GM21576 (cell line): ENCODE data around the gene LRRC37A3.
"Not testable (repeated sequence)": the region's sequence is repeated elsewhere in the genome, so short reads cannot be mapped to it uniquely, and the experiment has no call there.

Experiments
- ATAC-seq: cut with Tn5 transposase; IDR thresholded peaks from one replicate; pipeline ENCODE4 v1.9.1; 2021; ENCODE audit warnings: mild to moderate bottlenecking, moderate library complexity; ENCODE audit not compliant: unreplicated experiment

Gene LRRC37A3

GRCh38 chr17:64919289-64920025 lies at the start of gene LRRC37A3:
TSS of gene LRRC37A3 (minus strand) at chr17:64919478. CDS start at chr17:64897257, 22,221 bp downstream.
- ATAC-seq, result peak; percentile 88

DNA sequence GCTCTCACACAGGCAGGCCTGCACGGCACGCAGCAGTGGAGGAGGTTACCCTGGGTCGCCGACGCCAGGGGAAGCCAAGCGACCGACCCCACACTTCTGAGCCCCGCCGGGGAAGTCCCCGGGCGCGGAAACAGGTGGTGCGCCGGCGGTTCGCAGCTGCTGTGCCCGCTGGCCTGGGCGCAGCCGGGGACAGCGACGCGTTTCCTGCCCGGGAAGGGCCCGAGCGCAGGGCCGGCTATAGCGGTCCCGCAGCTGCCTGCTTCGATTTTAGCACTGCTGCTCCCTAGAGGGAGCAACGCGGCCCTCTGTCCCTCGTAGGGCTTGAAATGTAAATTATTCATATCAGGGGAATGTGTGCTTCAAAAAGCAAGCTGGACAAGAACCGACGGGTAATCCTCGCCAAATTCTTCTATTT lies 46.6 kb upstream of the LRRC37A3 start:
- peak; percentile 88 for ATAC-seq

- ATAC-seq, result not testable (repeated sequence)
Measured at GRCh38 chr17:64965256-64965872, 46.1 kb upstream of the LRRC37A3 start.

- no peak for ATAC-seq
Measured at GRCh38 chr17:64964796-64965195, 45.5 kb upstream of the LRRC37A3 start.

GRCh38 chr17:64963814-64964213 lies 44.5 kb upstream of the LRRC37A3 start:
- not testable (repeated sequence) for ATAC-seq

- ATAC-seq, result peak; percentile 34
Measured at GRCh38 chr17:64961563-64962378, 42.5 kb upstream of the LRRC37A3 start.

GRCh38 chr17:64951877-64952276 lies 32.6 kb upstream of the LRRC37A3 start:
- ATAC-seq, result no peak

DNA sequence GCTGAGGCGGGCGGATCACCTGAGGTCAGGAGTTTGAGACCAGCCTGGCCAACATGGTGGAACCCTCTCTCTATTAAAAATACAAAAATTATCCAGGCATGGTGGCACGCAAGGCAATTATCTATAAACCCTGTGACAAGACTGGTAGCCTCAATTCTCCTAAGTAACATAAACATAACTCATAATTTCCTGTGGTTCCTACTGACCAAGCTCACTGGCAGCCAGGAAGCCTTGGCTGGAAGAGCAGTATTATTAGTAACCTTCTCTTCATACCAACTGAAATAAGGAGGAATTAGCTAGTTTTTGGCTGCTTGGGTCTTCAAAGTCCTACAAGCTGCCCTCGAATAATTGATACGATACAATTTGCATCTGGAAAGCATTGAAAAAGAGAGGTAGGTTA lies 31.6 kb upstream of the LRRC37A3 start:
- no peak for ATAC-seq

DNA sequence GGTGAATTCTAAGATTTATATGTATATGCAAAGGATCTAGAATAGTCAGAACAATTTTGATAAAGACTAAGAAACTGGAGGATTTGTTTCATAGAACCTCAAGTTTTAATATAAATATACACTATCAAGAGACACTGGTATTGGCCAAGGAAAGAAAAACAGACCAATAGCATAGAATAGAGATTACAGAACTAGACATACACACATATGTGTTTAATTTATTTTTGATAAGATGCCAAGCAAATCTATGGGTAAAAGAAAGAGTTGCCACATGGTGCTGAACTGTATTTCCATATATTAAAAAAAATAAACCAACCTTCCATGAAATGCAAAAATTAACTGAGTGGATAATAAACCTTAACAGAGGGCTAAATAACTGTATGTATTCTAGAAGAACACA lies 27.9 kb upstream of the LRRC37A3 start:
- ATAC-seq, result no peak

DNA sequence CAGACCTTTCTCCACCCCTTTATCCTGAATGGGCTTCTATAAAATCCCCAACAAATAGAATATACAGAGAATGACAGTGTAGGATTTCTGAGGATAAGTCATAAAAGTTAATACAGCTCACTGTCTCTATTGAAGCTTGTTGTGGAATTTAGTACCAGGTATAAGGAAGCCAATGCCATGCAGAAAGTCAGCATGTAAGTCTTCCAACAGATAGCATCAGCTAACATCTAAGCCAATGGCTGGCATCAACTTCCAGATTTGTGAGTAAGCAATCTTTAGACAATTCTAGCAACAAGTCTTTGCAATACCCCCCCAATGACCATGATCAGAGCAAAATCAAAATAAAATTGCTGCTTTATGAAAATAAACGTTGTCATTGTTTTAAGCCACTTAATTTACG lies 22.5 kb upstream of the LRRC37A3 start:
- no peak for ATAC-seq

DNA sequence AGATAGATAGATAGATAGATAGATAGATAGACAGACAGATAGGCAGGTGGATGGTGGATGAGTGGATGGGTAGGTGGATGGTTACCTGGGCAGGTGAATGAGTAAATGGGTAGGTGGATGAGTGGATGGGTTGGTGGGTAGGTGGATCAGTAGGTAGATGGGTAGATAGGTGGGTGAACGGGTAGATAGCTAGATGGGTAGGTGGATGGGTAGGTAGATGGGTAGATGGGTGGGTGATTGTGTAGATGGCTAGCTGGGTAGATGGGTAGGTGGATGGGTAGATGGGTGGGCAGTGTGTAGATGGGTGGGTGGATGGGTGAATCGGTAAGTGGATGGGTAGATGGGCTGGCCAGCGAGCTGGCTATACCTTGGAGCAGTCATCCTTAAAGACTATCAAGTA lies 21.8 kb upstream of the LRRC37A3 start:
- ATAC-seq, result no peak

DNA sequence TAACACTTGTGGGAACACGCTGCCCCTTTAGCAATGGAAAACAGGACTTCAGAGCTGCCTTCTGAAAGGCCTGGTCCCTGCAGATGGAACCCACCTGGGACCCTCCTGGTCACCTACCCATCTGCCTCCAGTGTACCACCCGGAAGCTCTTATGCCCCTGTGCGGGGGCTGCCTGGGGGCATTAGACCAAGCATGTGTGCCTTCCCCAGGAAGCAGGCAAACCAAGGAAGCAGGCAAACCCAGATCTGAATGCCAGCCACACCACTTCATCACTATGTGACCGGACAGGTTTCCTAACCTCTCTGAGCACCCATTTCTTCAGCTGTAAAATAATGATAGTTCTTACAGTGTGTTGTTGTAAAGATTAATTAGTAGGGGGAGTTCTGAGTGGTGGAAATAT lies 20.8 kb upstream of the LRRC37A3 start:
- no peak for ATAC-seq

GRCh38 chr17:64938925-64939474 lies 19.7 kb upstream of the LRRC37A3 start:
- ATAC-seq, result no peak

DNA sequence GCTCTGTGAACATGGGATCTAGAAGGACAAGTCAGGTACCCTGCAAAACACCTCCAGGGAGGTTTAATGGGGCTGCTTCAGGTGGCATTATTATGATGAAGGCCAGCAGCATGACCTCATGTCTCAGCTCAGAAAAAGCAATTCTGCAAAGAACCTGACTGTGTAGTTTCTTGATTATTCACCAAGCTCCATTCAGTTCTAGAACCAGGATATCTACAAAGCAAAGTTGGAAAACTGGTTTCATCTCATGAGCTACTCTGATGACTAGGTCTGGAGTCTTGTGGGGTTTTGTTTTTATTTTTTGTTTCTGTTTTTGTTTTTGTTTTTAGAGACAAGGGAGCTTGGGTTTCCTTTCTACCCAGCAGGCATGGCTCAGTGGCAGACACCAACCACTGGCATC lies 19.0 kb upstream of the LRRC37A3 start:
- no peak for ATAC-seq

- ATAC-seq, result no peak
Measured at GRCh38 chr17:64936117-64936516, 16.8 kb upstream of the LRRC37A3 start.

- ATAC-seq, result not testable (repeated sequence)
Measured at GRCh38 chr17:64934284-64934778, 15.1 kb upstream of the LRRC37A3 start.

GRCh38 chr17:64932850-64933249 lies 13.6 kb upstream of the LRRC37A3 start:
- ATAC-seq, result not testable (repeated sequence)

DNA sequence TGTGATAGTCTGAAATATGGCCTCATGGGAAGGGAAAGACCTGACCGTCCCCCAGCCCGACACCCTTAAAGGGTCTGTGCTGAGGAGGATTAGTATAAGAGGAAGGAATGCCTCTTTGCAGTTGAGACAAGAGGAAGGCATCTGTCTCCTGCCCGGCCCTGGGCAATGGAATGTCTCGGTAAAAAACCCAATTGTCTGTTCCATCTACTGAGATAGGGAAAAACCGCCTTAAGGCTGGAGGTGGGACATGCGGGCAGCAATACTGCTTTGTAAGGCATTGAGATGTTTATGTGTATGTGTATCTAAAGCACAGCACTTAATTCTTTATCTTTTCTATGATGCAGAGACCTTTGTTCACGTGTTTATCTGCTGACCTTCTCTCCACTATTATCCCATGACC lies 11.1 kb upstream of the LRRC37A3 start:
- ATAC-seq, result not testable (repeated sequence)

DNA sequence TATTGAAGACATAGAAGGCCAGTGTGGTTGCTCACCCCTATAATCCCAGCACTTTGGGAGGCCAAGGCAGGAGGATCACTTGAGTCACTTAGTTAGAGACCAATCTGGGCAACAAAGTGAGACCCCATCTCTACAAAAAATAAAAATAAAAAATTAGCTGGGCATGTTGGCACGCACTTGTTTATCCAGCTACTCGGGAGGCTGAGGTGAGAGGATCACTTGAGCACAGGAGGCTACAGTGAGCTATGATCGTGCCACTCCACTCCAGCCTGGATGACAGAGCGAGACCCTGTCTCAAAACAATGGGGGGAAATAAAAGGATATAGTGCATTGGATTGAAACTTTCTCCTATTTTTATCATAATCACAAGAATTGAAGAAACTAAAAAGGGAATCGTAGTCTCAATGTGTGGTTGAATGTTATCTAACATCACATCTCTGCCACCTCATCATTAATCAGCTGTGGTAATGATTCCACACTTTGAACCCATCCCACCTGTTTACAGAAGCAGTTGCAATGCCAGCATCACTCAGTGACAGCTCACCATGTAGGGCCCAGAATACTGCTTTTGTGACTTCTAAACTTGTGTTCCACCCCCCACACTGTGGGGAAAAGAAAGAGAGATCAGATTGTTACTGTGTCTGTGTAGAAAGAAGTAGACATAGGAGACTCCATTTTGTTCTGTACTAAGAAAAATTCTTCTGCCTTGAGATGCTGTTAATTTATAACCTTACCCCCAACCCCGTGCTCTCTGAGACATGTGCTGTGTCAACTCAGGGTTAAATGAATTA lies 10.3 kb upstream of the LRRC37A3 start:
- ATAC-seq, result not testable (repeated sequence)

- ATAC-seq, result not testable (repeated sequence)
Measured at GRCh38 chr17:64928701-64929100, 9.4 kb upstream of the LRRC37A3 start.
